Caco-2 (cell line): ENCODE measurements around the gene R3HDM2. TPM values are rescaled to one million over a fixed set of nuclear protein-coding genes. Genes with fewer than 3 reads are reported as not detected.

ENCODE experiments used
- BruUV-seq: library from RNA; stranded (reverse); fragments of 400-500 nt; replicated peaks from 2 replicates; lab custom pipeline; 2021; lab: Mats Ljungman, UMichigan
- CTCF ChIA-PET: fragments of 300-600 bp; sonication (Branson Sonifier 250); formaldehyde crosslinking; loops from one replicate; lab custom pipeline; 2022; ENCODE audit warnings: antibody characterized with exemption; lab: Charles Lee
- POLR2A ChIA-PET: fragments of 300-600 bp; sonication (Branson Sonifier 250); formaldehyde crosslinking; loops from one replicate; lab custom pipeline; 2022; ENCODE audit warnings: antibody characterized with exemption; lab: Charles Lee
- DNase-seq, 2 experiments: peaks; one replicate each; pipeline versions ENCODE4 v3.0.0 to v3.0.0-alpha.2; 2020 to 2022
- H3K27me3 ChIP-seq: replicated peaks from 2 replicates; pipeline ENCODE4 v1.6.0; 2011; ENCODE audit warnings: low read length; ENCODE audit not compliant: control insufficient read depth, insufficient read depth
- H3K36me3 ChIP-seq: 2 replicates; pipeline ENCODE4 v1.5.1; 2011; ENCODE audit warnings: low read length; ENCODE audit not compliant: control insufficient read depth, insufficient read depth
- H3K4me1 ChIP-seq: fragments of 250-450 bp; sonication (Bioruptor Pico); 2 replicates; pipeline ENCODE4 v1.5.1; 2020; ENCODE audit warnings: mild to moderate bottlenecking
- H3K4me3 ChIP-seq: 2 replicates; pipeline ENCODE4 v1.5.1; 2011; ENCODE audit warnings: low read depth, mild to moderate bottlenecking, control low read depth, low read length
- H3K9me3 ChIP-seq: fragments of 250-450 bp; sonication (Bioruptor Pico); 2 replicates; pipeline ENCODE4 v1.5.1; 2020; ENCODE audit warnings: mild to moderate bottlenecking, moderate library complexity
- H3K27ac Mint-ChIP-seq: one replicate; pipeline ENCODE4 v1.8.0; 2022; ENCODE audit warnings: mixed read lengths; ENCODE audit not compliant: unreplicated experiment
- H3K27me3 Mint-ChIP-seq: one replicate; pipeline ENCODE4 v1.8.0; 2022; ENCODE audit warnings: mixed read lengths; ENCODE audit not compliant: insufficient read depth, unreplicated experiment
- H3K36me3 Mint-ChIP-seq: one replicate; pipeline ENCODE4 v1.8.0; 2022; ENCODE audit warnings: mild to moderate bottlenecking, mixed read lengths; ENCODE audit not compliant: insufficient read depth, unreplicated experiment
- H3K4me1 Mint-ChIP-seq: one replicate; pipeline ENCODE4 v1.8.0; 2022; ENCODE audit warnings: low read depth, mixed read lengths; ENCODE audit not compliant: unreplicated experiment
- H3K4me3 Mint-ChIP-seq: one replicate; pipeline ENCODE4 v1.8.0; 2022; ENCODE audit warnings: mild to moderate bottlenecking, moderate library complexity, mixed read lengths; ENCODE audit not compliant: unreplicated experiment
- H3K9me3 Mint-ChIP-seq: one replicate; pipeline ENCODE4 v1.8.0; 2022; ENCODE audit warnings: mixed read lengths; ENCODE audit not compliant: unreplicated experiment
- CTCF ChIP-seq, 2 experiments: fragments of 200-600 bp in 1 of 2; IDR thresholded peaks; 1 replicate in 1 of 2; 2 replicates in 1 of 2; pipeline versions ENCODE4 v1.5.1 to v1.8.0; 2011 to 2022; ENCODE audit warnings: antibody characterized with exemption in 1 of 2, control low read depth in 1 of 2, inconsistent platforms in 1 of 2, low read depth in 1 of 2, low read length in 1 of 2, mild to moderate bottlenecking in 1 of 2, moderate library complexity in 1 of 2; ENCODE audit not compliant: insufficient read depth in 1 of 2, severe bottlenecking in 1 of 2, unreplicated experiment in 1 of 2
- intact Hi-C: fragments of 100-400 bp; cut with micrococcal nuclease; formaldehyde crosslinking; loops from one replicate; pipeline ENCODE4 v1.10.0; 2022; ENCODE audit not compliant: unreplicated experiment
- total RNA-seq: library from RNA; stranded (reverse); gene quantifications from 2 replicates; pipeline ENCODE4 v1.2.3, GENCODE V29; 2022

R3HDM2 gene
- total RNA-seq, 1 experiment from 2014 or later: 33.7 TPM

- H3K4me3 Mint-ChIP-seq: peak overlapping the region; percentile 79
- CTCF ChIA-PET: interaction anchor here (0.8 to 6.3 kb wide), 4 partner anchors 8 to 21 kb away, joined by 6 to 70 read pairs (median 8); partner anchors contain the start of genes NXPH4, SHMT2 and STAC3
- peaks cover 5% of the 10 kb centered on the region for H3K27me3 Mint-ChIP-seq
- no TSS peak for BruUV-seq
- H3K36me3 Mint-ChIP-seq: peaks cover 86% of the 10 kb centered on the region
- Histone ChIP-seq H3K9me3 (no peaks in the 10 kb centered on the region), H3K4me1 (peaks cover 19% of the 10 kb centered on the region), H3K36me3 (peaks cover 2% of the 10 kb centered on the region; the same call in 1 of the 2 replicates), H3K27me3 (peaks cover 7% of the 10 kb centered on the region), H3K4me3 (no peak overlapping the region)
- POLR2A ChIA-PET: interaction anchor here (1.1 to 3.3 kb wide), 2 partner anchors 8 to 109 kb away, joined by 3 to 36 read pairs; partner anchors contain the start of genes LRP1 and SHMT2
- TF ChIP-seq CTCF (IDR thresholded peaks at IDR 0.05; ENCODE audit: insufficient read depth in 1 of 2, low read depth in 1 of 2, low read length in 1 of 2, severe bottlenecking in 1 of 2, unreplicated experiment in 1 of 2): no peak
- H3K4me1 Mint-ChIP-seq: peaks cover 39% of the 10 kb centered on the region
- peak overlapping the region; percentile 83 for H3K27ac Mint-ChIP-seq
- H3K9me3 Mint-ChIP-seq: no peaks in the 10 kb centered on the region
- DNase-seq: no peak
- intact Hi-C loops: loop anchor here (2.0 kb wide), 1 partner anchor 61 kb away; no protein-coding TSS in a partner anchor
Measured at GRCh38 chr12:57237596-57237931, 193.3 kb downstream of the R3HDM2 start.

- TF ChIP-seq CTCF (IDR thresholded peaks at IDR 0.05; ENCODE audit: insufficient read depth in 1 of 2, low read depth in 1 of 2, low read length in 1 of 2, severe bottlenecking in 1 of 2, unreplicated experiment in 1 of 2): no peak
- CTCF ChIA-PET: interaction anchor here (1.8 kb wide), 1 partner anchor 19 kb away, joined by 6 read pairs; no protein-coding TSS in a partner anchor
- Histone ChIP-seq H3K9me3 (no peaks in the 10 kb centered on the region), H3K4me3 (no peak overlapping the region), H3K4me1 (peaks cover 19% of the 10 kb centered on the region), H3K27me3 (peaks cover 7% of the 10 kb centered on the region), H3K36me3 (peaks cover 5% of the 10 kb centered on the region)
- Mint-ChIP-seq H3K4me3 (peak overlapping the region; percentile 79), H3K4me1 (peaks cover 35% of the 10 kb centered on the region), H3K36me3 (peaks cover 88% of the 10 kb centered on the region), H3K27me3 (peaks cover 4% of the 10 kb centered on the region), H3K27ac (peak overlapping the region; percentile 83), H3K9me3 (no peaks in the 10 kb centered on the region)
- DNase-seq: peak in 1 of 2 experiments; percentile 45
- POLR2A ChIA-PET: interaction anchor here (1.1 kb wide), 1 partner anchor 109 kb away, joined by 3 read pairs; the partner anchor contains the start of gene LRP1
- no TSS peak for BruUV-seq
- intact Hi-C loops: loop anchor here (2.0 kb wide), 1 partner anchor 60 kb away; no protein-coding TSS in a partner anchor
Measured at GRCh38 chr12:57236925-57237595, 193.8 kb downstream of the R3HDM2 start.

GRCh38 chr12:57236201-57236924, 194.5 kb downstream of the R3HDM2 start:
- no peak overlapping the region for H3K27ac Mint-ChIP-seq
- peaks cover 95% of the 10 kb centered on the region for H3K36me3 Mint-ChIP-seq
- H3K4me3 Mint-ChIP-seq: peak overlapping the region; percentile 2
- peaks cover 7% of the 10 kb centered on the region for H3K27me3 ChIP-seq
- BruUV-seq: no TSS peak
- H3K27me3 Mint-ChIP-seq: peaks cover 4% of the 10 kb centered on the region
- TF ChIP-seq CTCF (IDR thresholded peaks at IDR 0.05; ENCODE audit: insufficient read depth in 1 of 2, low read depth in 1 of 2, low read length in 1 of 2, severe bottlenecking in 1 of 2, unreplicated experiment in 1 of 2): no peak
- no peaks in the 10 kb centered on the region for H3K9me3 Mint-ChIP-seq
- H3K4me1 ChIP-seq: peaks cover 16% of the 10 kb centered on the region
- peaks cover 8% of the 10 kb centered on the region for H3K36me3 ChIP-seq
- no peak for DNase-seq
- no peak overlapping the region for H3K4me3 ChIP-seq
- CTCF ChIA-PET: no interaction called here
- H3K9me3 ChIP-seq: no peaks in the 10 kb centered on the region
- H3K4me1 Mint-ChIP-seq: peaks cover 35% of the 10 kb centered on the region
- POLR2A ChIA-PET: no interaction called here
- intact Hi-C loops: loop anchor here (2.0 kb wide), 1 partner anchor 60 kb away; no protein-coding TSS in a partner anchor
